Subcutaneous abdominal adipose tissue (tissue), 5 donors: ENCODE data around the gene RAB36.

ENCODE experiments used
- H3K27ac ChIP-seq: one replicate; pipeline ENCODE4 v1.7.0; 2013; ENCODE audit warnings: low read depth, mild to moderate bottlenecking, inconsistent platforms, low read length, moderate library complexity
- H3K27me3 ChIP-seq, 5 donors: one replicate each; pipeline ENCODE4 v1.7.0; 2013; ENCODE audit warnings: low read length in 5 of 5, inconsistent platforms in 1 of 5; ENCODE audit not compliant: control insufficient read depth in 5 of 5, insufficient read depth in 4 of 5
- H3K36me3 ChIP-seq, 5 donors: one replicate each; pipeline ENCODE4 v1.7.0; 2013; ENCODE audit warnings: low read length in 5 of 5; ENCODE audit not compliant: control insufficient read depth in 5 of 5, insufficient read depth in 5 of 5
- H3K4me1 ChIP-seq, 5 donors: one replicate each; pipeline ENCODE4 v1.7.0; 2013; ENCODE audit warnings: low read length in 5 of 5, mild to moderate bottlenecking in 3 of 5, moderate library complexity in 1 of 5; ENCODE audit not compliant: control insufficient read depth in 5 of 5, insufficient read depth in 5 of 5
- H3K4me3 ChIP-seq, 5 donors: one replicate each; pipeline ENCODE4 v1.7.0; 2013; ENCODE audit warnings: low read length in 5 of 5, low read depth in 1 of 5
- H3K9ac ChIP-seq, 5 donors: one replicate each; pipeline ENCODE4 v1.7.0; 2013; ENCODE audit warnings: low read length in 5 of 5, mild to moderate bottlenecking in 4 of 5, moderate library complexity in 3 of 5
- H3K9me3 ChIP-seq, 5 donors: one replicate each; pipeline ENCODE4 v1.7.0; 2013; ENCODE audit warnings: low read length in 5 of 5; ENCODE audit not compliant: control insufficient read depth in 5 of 5
- donor health status: healthy.
- donor health status: healthy.
- donor health status: healthy.
- donor health status: healthy.
- donor health status: healthy.

Gene RAB36

DNA sequence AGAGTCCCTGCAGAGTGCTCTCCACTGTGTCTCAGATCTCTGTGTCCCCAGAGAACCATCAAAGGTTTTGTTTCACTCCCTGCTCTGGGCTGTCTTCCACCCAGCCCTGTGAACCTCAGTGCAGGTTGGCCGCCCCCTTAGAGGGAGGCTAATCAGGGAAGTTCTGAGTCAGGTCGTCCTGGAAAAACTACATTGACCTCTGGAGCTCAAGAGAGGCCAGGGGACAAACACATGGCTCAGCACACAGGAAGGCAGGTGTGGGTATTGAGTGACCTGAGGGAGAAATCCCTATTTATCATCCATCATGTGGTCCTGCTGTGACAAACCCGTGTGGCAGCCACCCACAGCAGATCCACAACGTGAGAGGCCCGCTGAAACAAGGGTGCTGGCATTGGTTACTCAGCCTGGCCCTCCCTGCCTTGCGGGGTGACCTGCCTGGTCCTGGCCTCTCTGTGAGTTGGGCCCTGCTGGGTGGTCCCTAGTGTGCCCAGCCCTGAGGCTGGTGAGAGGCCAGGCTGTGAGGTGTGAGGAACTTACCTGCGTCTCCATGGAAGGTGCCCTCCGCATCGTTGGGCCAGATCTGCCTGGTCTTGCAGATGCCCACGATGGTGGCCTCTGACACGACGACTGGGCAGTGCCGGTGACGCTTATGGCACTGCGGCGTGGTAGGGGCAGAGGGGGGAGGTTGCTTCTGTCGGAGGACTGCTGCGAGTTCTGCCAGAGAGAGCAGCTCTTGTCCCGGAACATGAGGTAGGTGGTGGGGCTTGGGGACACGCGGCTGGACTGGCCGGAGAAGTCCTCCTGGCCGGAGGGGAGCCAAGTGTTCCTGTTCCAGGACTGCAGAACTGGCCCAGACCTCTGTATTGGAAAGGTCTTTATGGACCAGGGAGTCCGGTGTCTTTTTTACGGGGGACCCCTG, 34.4 kb downstream of the RAB36 start:
- peak overlapping the region; percentile 75 for H3K27ac ChIP-seq
- peak overlapping the region; percentile 13 to 88 (median 72) for H3K4me3 ChIP-seq
- H3K36me3 ChIP-seq = no peaks in the 10 kb centered on the region
- H3K9ac ChIP-seq = peak overlapping the region in 4 of 5 donors; percentile 55 to 76 (median 69)
- no peaks in the 10 kb centered on the region for H3K27me3 ChIP-seq
- H3K4me1 ChIP-seq = peaks cover 15 to 59% (median 52%) of the 10 kb centered on the region in 5 donors
- peaks cover 0 to 15% (median 15%) of the 10 kb centered on the region in 5 donors for H3K9me3 ChIP-seq

DNA sequence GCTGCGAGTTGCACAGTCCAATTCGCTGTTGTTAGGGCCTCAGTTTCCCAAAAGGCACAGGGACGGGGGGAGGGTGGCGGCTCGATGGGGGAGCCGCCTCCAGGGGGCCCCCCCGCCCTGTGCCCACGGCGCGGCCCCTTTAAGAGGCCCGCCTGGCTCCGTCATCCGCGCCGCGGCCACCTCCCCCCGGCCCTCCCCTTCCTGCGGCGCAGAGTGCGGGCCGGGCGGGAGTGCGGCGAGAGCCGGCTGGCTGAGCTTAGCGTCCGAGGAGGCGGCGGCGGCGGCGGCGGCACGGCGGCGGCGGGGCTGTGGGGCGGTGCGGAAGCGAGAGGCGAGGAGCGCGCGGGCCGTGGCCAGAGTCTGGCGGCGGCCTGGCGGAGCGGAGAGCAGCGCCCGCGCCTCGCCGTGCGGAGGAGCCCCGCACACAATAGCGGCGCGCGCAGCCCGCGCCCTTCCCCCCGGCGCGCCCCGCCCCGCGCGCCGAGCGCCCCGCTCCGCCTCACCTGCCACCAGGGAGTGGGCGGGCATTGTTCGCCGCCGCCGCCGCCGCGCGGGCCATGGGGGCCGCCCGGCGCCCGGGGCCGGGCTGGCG, 35.1 kb downstream of the RAB36 start, which contains the start of gene BCR:
Gene BCR (plus strand): TSS at position 209 of the 592 bp plus-strand sequence. CDS start 452 bp downstream, outside the sequence.
- peak within 1 kb of the TSS in 4 of 5 donors; percentile 62 to 76 (median 69) for H3K9ac ChIP-seq

DNA sequence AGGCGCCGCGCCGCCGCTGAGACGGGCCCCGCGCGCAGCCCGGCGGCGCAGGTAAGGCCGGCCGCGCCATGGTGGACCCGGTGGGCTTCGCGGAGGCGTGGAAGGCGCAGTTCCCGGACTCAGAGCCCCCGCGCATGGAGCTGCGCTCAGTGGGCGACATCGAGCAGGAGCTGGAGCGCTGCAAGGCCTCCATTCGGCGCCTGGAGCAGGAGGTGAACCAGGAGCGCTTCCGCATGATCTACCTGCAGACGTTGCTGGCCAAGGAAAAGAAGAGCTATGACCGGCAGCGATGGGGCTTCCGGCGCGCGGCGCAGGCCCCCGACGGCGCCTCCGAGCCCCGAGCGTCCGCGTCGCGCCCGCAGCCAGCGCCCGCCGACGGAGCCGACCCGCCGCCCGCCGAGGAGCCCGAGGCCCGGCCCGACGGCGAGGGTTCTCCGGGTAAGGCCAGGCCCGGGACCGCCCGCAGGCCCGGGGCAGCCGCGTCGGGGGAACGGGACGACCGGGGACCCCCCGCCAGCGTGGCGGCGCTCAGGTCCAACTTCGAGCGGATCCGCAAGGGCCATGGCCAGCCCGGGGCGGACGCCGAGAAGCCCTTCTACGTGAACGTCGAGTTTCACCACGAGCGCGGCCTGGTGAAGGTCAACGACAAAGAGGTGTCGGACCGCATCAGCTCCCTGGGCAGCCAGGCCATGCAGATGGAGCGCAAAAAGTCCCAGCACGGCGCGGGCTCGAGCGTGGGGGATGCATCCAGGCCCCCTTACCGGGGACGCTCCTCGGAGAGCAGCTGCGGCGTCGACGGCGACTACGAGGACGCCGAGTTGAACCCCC, 35.8 kb downstream of the RAB36 start:
- Histone ChIP-seq H3K9ac (peak overlapping the region in 4 of 5 donors; percentile 40 to 74 (median 65)), H3K27me3 (no peaks in the 10 kb centered on the region), H3K27ac (peak overlapping the region; percentile 16), H3K36me3 (no peaks in the 10 kb centered on the region), H3K9me3 (peaks cover 0 to 9% (median 8%) of the 10 kb centered on the region in 5 donors), H3K4me1 (peaks cover 15 to 67% (median 60%) of the 10 kb centered on the region in 5 donors), H3K4me3 (peak overlapping the region; percentile 44 to 88 (median 83))

More for the DNA sequence above, 35.1 kb downstream of the RAB36 start, which contains the start of gene BCR:
- no peaks in the 10 kb centered on the region for H3K27me3 ChIP-seq
- H3K4me3 ChIP-seq = peak within 1 kb of the TSS; percentile 56 to 88 (median 83)
- H3K4me1 ChIP-seq = peaks cover 15 to 64% (median 57%) of the 10 kb centered on the region in 5 donors
- H3K36me3 ChIP-seq = no peaks in the 10 kb centered on the region
- peak within 1 kb of the TSS; percentile 75 for H3K27ac ChIP-seq
- H3K9me3 ChIP-seq = peaks cover 0 to 15% (median 15%) of the 10 kb centered on the region in 5 donors

DNA sequence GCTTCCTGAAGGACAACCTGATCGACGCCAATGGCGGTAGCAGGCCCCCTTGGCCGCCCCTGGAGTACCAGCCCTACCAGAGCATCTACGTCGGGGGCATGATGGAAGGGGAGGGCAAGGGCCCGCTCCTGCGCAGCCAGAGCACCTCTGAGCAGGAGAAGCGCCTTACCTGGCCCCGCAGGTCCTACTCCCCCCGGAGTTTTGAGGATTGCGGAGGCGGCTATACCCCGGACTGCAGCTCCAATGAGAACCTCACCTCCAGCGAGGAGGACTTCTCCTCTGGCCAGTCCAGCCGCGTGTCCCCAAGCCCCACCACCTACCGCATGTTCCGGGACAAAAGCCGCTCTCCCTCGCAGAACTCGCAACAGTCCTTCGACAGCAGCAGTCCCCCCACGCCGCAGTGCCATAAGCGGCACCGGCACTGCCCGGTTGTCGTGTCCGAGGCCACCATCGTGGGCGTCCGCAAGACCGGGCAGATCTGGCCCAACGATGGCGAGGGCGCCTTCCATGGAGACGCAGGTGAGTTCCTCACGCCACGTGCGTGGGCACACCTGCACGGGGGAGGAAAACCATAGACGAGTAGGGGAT, 36.5 kb downstream of the RAB36 start:
- peaks cover 0 to 2% (median 1%) of the 10 kb centered on the region in 5 donors for H3K9me3 ChIP-seq
- no peaks in the 10 kb centered on the region for H3K36me3 ChIP-seq
- peak overlapping the region in 2 of 5 donors; percentile 45 to 68 for H3K9ac ChIP-seq
- no peaks in the 10 kb centered on the region for H3K27me3 ChIP-seq
- H3K27ac ChIP-seq = peak overlapping the region; percentile 16
- peaks cover 15 to 73% (median 62%) of the 10 kb centered on the region in 5 donors for H3K4me1 ChIP-seq
- peak overlapping the region; percentile 71 to 88 (median 81) for H3K4me3 ChIP-seq

DNA sequence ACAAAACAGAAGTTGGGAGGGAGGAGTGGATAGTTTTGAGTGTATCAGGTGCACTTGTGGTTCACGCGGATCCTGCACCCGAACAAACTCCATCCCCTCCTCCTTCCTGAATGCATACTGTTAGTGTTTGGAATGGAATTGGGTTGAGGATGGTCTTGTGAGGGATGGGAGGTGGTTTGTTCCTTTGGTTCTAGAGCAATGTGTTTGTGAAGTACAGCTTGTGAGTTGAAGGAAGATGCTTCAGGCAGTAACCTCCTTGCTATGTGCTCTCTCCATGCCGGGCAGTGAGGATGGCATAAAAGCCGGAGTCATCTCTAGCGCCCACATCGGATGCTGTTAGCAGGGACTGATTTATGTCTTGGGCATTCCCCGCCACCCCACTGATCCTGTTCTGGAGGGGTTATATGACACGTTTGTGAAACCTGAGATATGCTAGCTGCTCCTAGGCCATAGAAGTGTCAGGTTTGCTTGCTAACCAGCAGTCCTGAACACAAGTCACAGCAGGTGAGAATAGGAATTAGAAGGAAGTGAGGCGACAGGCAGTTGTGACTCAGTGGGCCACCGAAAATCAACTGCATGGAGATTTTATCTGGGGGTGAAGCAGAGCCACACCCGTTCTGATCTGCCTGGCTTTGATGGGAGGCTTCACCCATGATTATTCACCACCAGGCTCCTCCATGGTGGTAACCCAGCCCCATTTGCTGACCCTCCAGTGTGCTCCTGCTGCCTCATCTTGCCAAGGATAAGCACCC, 37.2 kb downstream of the RAB36 start:
- H3K36me3 ChIP-seq = no peaks in the 10 kb centered on the region
- H3K9ac ChIP-seq = peak overlapping the region in 3 of 5 donors; percentile 30 to 68 (median 45)
- H3K4me3 ChIP-seq = peak overlapping the region; percentile 71 to 88 (median 81)
- H3K27ac ChIP-seq = peak overlapping the region; percentile 6
- H3K9me3 ChIP-seq = no peaks in the 10 kb centered on the region
- H3K4me1 ChIP-seq = peaks cover 15 to 78% (median 67%) of the 10 kb centered on the region in 5 donors
- H3K27me3 ChIP-seq = no peaks in the 10 kb centered on the region

DNA sequence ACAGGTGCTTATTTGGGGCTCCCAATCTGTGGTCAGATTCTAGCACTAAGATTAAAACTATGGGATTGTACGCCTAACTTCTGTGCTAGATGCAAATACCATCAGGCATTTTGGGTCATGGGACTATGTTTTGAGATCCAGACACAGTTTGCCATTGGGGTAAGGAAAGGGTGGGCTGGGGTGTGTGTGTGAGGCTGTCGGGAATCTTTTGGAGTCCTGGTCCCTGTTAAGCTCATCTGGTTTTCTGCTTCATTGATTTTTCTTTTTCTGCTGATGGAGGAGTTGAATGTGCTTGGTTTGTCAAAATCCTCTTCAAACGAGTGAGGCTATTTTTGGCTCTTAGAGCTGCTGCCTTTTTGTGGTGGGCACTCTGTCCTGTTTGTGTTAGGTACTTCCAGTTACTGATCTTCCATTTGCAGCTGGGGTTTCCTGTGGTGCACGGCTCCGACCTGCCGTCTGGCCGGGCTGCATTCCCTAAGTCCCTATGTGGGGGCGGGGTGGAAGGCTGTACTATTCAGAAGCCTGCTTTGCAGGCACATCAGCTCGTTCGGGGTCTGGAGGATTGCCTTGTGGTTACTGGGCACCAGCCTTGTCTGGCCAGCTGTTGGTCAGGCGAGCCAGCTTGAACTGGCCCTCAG, 37.9 kb downstream of the RAB36 start:
- peak overlapping the region in 4 of 5 donors; percentile 11 to 68 (median 38) for H3K9ac ChIP-seq
- peaks cover 0 to under 1% (median 0%) of the 10 kb centered on the region in 5 donors for H3K36me3 ChIP-seq
- peak overlapping the region; percentile 71 to 88 (median 81) for H3K4me3 ChIP-seq
- H3K27ac ChIP-seq = peak overlapping the region; percentile 6
- H3K27me3 ChIP-seq = no peaks in the 10 kb centered on the region
- H3K4me1 ChIP-seq = peaks cover 17 to 83% (median 72%) of the 10 kb centered on the region in 5 donors
- H3K9me3 ChIP-seq = no peaks in the 10 kb centered on the region

DNA sequence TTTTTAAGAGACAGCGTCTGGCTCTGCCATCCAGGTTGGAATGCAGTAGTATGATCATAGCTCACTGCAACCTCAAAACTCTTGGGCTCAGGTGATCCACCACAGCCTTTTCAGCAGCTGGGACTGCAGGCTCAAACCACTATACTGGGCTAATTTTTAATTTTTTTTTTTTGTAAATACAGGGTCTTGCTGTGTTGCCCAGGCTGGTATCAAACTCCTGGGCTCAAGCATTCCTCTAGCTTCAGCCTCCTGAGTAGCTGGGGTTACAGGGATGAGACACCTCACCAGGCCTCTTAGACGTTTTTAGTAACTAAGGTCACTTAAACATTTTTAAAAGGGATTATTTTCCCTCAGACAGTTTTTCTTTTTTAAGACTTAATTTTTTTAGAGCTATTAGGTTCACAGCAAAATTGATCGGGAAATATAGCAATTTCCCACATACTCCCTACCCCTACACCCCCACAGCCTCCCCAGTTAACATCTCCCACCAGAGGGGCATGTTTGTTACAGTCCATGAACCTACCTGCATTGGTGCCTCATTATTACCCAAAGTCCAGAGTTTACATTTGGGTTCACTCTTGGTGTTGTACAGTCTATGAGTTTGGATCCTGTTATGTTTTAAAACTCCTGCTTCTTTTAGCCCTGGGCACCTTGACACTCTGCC, 39.0 kb downstream of the RAB36 start:
- H3K27me3 ChIP-seq = no peaks in the 10 kb centered on the region

DNA sequence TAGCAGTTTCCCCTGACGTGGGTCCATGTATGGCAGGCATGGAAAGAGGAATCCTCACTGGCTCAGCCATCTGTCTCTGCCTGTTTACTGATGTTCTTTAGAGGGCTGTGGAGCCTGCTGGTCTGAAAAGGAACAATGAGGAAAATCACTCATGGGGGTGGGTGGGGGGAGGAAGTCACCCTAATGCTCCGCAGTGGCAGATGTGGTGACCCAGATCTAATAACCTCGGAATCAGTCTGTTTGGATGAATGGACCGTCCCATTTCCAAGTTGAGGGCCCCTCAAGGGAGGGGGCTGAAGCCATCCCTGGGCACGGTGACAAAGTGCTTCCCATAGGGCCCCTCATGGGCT, 39.5 kb downstream of the RAB36 start:
- no peak overlapping the region for H3K4me3 ChIP-seq

More for the DNA sequence above, 39.0 kb downstream of the RAB36 start:
- peaks cover 12 to 76% (median 71%) of the 10 kb centered on the region in 5 donors for H3K4me1 ChIP-seq
- peak overlapping the region in 2 of 5 donors; percentile 11 to 13 for H3K9ac ChIP-seq
- peak overlapping the region; percentile 9 for H3K27ac ChIP-seq
- peaks cover 0 to 3% (median 0%) of the 10 kb centered on the region in 5 donors for H3K36me3 ChIP-seq
- H3K9me3 ChIP-seq = no peaks in the 10 kb centered on the region
- peak overlapping the region in 4 of 5 donors; percentile 73 to 88 (median 82) for H3K4me3 ChIP-seq

More for the DNA sequence above, 39.5 kb downstream of the RAB36 start:
- Histone ChIP-seq H3K9ac (peak overlapping the region in 1 of 5 donors; percentile 11), H3K9me3 (no peaks in the 10 kb centered on the region), H3K27ac (peak overlapping the region; percentile 9), H3K36me3 (peaks cover 0 to 3% (median 0%) of the 10 kb centered on the region in 5 donors), H3K27me3 (no peaks in the 10 kb centered on the region), H3K4me1 (peaks cover 10 to 71% (median 66%) of the 10 kb centered on the region in 5 donors)
